Posterior vena cava (tissue), 2 donors: ENCODE data around the gene LYSMD1. TPM values are rescaled to one million over a fixed set of nuclear protein-coding genes. Genes with fewer than 3 reads are reported as not detected.
"Not testable (repeated sequence)": the region's sequence is repeated elsewhere in the genome, so short reads cannot be mapped to it uniquely, and the experiment has no call there.

Source experiments
- DNase-seq: peaks from one replicate; pipeline ENCODE4 v3.0.0-alpha.2; 2020; ENCODE audit warnings: low spot score
- intact Hi-C, 2 donors: fragments of 100-400 bp; cut with DNase I; formaldehyde crosslinking; loops; one replicate each; pipeline versions ENCODE4 v1.14.1 to v1.14.2; 2022 to 2023
- long read RNA-seq, 2 donors: library from polyadenylated mRNA; unstranded; transcript quantifications; one replicate each; pipeline ENCODE4 v2.0.0, GENCODE V29; 2020 to 2021
- total RNA-seq, 2 donors: library from RNA; stranded (reverse); fragmentation: NEBNext Ultra II Directional; extraction: Animal tissue kit (Norgen Biotek cat#: 25700); gene quantifications; one replicate each; pipeline ENCODE4 v1.2.1, GENCODE V29; 2021
- donor health status: DM: yes; HTN: yes; CAD: no.
- donor health status: DM: yes; HTN: yes; CAD: no.

The LYSMD1 gene, protein sequence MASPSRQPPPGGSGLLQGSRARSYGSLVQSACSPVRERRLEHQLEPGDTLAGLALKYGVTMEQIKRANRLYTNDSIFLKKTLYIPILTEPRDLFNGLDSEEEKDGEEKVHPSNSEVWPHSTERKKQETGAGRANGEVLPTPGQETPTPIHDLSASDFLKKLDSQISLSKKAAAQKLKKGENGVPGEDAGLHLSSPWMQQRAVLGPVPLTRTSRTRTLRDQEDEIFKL
- total RNA-seq, result 1 to 10 TPM; 6.6 to 7.0 TPM
- long read RNA-seq, donor 1, partial matches to known transcripts, result 1 of 3 reads
- long read RNA-seq, donor 1, other reads (novel, unspliced or antisense), result 0 of 3 reads
- long read RNA-seq, donor 2, result 0 reads

DNA sequence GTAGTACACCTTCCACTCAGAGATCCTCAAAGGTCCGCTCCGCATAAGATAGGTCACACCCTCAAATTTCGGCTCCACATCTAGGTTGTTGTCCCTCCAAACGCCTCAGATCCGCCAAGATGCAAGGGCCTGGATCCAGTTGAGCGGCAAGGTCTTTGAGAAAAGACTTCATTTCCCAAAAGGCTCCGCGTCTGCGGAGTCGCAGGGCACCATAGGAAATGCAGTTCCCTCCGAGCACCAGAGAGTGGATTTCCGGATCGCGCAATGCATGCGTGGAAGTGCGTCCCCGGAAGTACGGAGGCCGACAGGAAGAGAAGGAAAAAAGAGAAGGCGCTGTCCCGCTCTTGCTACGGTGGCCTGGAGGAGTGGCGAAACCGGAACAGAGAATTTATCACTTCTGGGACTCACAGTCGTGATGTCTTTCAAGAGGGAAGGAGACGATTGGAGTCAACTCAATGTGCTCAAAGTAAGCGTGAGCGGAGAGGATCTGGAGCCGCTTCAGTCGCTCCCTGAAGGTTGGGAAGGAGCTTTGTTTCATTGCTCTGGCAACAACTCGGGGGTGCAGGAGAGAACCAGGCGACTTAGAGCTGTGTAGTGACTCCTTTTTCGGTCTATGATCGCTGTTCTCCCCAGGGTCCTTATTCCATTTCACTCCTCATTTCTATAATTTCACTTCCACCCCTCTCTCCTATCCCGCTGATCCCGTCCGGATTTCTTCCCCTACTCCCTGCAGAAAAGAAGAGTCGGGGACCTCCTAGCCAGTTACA is at the start of gene LYSMD1, which contains the start of gene SCNM1:
Gene LYSMD1, minus strand, starts transcription at position 165 of the 767 bp plus-strand sequence. CDS start 644 bp downstream, outside the sequence.
Gene SCNM1, plus strand, starts transcription at position 407 of the 767 bp plus-strand sequence. Its CDS starts 9 bp downstream, at position 416.
- intact Hi-C loops, result no loop called here

DNA sequence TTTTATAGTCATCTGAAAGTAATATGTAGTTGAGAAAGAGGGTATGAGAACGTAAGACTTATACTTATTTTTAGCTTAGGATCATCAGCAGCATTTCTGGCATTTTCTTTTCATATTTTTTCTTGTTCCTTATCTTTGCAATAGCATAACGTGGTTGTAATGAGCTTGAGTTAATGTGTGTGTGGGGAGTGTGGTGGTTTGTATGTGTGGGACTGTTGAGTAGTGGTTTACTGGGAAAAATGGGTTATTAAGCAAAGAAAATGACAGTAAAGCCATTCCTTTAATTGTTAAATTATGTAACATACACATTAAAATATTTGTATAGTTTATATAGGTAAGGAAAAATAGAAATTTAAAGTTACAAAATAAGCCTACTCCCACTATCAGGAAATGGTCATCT is 47.9 kb upstream of the LYSMD1 start:
- intact Hi-C loops, result loop anchor here in 1 of 2 donors (5.0 kb wide), 1 partner anchor 34 kb away; no protein-coding TSS in a partner anchor

More for the DNA sequence above, at the start of gene LYSMD1, which contains the start of gene SCNM1:
- DNase-seq, result peak; percentile 99

DNA sequence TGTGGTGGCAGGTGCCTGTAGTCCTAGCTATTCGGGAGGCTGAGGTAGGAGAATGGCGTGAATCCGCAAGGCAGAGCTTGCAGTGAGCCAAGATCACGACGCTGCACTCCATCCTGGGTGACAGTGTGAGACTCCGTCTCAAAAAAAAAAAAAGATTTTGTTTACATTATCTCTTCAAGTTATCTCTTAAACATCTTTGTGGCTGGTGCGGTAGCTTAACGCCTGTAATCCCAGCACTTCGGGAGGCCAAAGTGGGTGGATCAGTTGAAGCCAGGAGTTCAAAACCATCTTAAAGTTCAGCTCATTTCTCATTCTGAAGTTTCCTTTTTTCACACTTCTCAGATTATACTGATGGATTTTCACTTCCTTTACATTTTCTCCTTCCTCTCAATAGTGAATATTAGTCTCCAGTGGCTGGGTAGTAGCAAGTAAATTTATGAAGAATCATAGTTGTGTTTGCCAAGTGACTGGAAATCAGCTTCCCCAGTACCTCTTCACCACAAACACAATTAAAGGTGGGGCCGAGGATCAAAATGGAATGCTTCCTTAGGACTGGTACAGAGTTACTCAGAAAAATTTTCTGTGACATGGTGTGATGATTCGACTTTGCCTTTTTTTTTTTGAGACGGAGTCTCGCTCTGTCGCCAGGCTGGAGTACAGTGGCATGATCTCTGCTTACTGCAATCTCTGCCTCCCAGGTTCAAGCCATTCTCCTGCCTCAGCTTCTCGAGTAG is 46.4 kb upstream of the LYSMD1 start:
- intact Hi-C loops, result loop anchor here in 1 of 2 donors (5.0 kb wide), 1 partner anchor 35 kb away; no protein-coding TSS in a partner anchor
- no peak for DNase-seq

More for the DNA sequence above, 47.9 kb upstream of the LYSMD1 start:
- DNase-seq, result no peak

DNA sequence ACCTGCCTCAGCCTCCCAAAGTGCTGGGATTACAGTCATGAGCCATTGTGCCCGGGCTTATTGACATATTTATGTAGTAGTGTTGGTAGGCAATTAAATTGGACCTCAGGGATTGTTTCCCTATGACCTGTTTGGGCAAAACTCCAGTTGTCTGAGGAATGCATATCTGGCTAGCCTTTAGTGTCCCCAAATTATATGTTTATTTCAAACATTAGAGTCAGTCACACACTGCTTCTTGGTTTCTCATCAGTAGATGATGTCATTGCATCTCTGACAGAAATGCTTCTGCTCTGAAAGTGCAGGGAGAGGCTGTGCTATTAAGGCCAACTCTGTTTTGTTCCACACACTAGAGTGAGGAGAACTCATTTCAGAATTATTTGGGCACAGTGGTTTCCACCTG is 45.1 kb upstream of the LYSMD1 start:
- DNase-seq, result no peak
- intact Hi-C loops, result loop anchor here in 1 of 2 donors (5.0 kb wide), 1 partner anchor 36 kb away; no protein-coding TSS in a partner anchor

DNA sequence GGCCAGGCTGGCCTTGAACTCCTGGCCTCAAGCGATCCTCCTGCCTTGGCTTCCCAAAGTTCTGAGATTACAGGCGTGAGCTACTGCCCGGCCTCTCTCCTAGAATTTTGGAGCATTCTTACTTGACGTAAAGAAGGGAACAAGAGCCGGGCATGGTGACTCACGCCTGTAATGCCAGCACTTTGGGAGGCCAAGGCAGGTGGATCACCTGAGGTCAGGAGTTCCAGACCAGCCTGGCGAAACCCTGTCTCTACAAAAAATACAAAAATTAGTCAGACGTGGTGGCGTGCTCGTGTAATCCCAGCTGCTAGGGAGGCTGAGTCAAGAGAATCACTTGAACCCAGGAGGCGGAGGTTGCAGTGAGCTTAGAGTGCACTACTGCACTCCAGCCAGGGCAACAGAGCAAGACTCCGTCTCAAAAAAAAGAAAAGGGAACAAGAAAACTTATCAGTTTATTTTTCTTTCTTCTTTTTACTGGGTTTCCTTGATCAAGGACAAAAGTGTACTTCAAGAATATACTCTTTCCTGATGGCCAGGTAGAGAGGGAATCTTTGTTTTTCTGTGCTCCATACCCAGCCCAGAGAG is 39.8 kb upstream of the LYSMD1 start:
- DNase-seq, intact Hi-C loops: not testable (repeated sequence)

DNA sequence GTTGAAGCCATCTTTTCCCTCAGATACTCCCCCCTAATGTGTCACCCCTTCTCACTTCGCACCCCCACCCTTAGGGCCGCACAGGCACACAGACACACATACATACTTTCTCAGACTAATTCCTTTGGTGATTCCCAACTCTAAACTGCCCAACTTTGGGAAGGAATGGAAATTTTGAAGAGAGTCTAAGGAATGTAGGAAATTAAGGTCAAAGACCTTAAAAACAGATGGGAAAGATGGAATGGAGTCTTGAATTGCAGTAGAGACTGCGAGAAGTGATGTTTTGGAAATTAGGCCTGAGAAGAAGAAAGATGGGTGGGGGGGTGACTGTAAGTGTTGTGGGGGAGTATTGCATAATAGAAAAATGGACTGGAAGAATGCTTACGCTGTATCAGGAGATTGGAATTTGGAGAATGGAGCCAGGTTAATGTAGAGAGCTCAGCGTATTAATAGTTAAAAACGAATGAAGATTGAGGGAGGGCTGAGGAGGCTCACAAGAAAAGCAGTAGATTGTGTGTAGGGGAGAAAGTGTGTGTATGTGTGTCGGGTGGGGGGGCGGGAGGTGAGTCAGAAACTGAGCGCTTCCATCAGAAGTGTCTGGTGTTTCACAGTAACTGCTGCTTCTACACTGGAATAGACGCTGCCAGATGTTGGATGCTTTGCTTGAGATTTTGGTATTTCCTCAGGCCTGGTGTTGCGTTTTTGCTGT is 34.3 kb upstream of the LYSMD1 start:
- no peak for DNase-seq
- intact Hi-C loops, result loop anchor here (5.0 kb wide), 1 partner anchor 52 kb away; the partner anchor contains the start of gene PSMD4 (in 2 of the 2)

DNA sequence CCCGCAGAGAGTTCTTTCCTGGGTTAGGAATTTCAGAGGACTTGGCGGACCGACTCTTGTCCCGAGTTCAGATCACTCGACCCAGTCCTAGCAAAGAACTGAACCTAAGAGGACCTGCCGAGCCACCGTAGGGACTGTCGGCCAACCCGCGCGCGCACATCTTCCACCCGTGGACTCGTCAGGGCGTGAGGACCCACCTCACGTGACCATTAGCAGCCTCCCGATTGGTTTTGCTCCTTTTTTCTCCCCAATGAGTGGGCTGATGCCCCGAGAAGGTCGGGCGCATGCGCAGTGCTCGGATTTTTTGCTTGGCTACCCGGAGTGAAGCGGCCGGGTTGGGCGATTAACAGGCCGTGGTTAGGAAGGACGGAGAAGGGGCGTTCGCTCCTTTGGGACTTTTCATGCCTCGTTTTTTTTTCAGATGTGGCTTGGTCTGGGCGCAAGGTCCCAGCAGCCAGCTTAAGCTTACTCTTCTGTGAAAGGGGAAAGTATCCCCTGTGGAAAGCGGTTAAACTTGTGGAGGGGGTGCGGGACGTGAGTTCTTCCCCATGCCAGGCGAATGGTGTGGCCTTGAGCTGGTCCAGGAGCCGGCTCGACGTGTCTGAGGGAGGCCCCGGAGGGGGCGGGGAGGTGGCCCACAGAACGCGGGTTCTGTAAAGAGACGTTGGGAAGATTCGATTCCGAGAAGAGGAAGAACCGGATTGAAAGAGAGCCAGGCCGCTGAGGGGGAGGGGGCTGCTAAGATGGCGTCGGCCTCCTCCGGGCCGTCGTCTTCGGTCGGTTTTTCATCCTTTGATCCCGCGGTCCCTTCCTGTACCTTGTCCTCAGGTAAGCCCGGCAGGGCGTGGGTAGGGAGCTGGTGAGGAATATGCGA is 32.8 kb upstream of the LYSMD1 start, which contains the start of gene PIP5K1A:
Gene PIP5K1A, plus strand, starts transcription at position 299 of the 874 bp plus-strand sequence. Its CDS starts 445 bp downstream, at position 744.
- intact Hi-C loops, result loop anchor here (5.0 kb wide), 1 partner anchor 54 kb away; the partner anchor contains the start of gene PSMD4 (in 2 of the 2)
- peak; percentile 100 for DNase-seq

DNA sequence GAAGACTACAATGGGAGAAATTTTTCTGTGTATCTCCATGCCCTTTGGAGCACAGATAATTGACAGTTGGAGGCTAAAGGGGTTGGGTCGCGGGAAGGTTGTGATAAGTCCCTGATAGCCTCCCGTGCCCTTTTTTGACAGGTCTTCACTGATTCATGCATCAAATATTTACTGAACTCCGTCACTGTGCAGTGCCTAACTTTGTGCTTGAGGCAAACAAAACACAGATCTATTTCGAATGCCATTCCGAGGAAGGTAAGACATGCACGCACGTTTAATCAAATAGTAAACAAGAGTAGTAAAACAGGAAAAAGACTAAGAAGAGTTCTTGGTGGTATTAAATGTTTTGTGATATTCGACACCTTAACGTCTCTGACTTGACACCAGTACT is 32.2 kb upstream of the LYSMD1 start:
- intact Hi-C loops, result loop anchor here (5.0 kb wide), 1 partner anchor 54 kb away; the partner anchor contains the start of gene PSMD4 (in 2 of the 2)
- no peak for DNase-seq

DNA sequence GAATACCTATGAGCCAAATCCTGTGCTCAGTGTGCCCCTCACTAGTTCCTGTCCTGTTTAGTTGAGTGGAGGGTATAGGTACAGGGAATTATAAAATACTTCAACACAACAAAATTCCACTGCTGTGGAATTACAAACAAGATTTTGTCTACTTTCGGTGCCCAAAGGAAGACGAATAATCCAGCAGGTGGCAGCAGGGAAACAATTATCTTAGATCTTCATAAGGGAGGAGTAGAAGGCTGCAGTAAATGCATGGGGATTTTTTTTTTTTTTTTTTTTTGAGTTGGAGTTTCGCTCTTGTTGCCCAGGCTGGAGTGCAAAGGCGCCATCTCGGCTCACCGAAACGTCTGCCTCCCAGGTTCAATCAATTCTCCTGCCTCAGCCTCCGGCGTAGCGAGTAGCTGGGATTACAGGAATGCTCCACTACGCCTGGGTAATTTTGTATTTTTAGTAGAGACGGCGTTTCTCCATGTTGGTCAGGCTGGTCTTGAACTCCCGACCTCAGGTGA is 30.6 kb upstream of the LYSMD1 start:
- intact Hi-C loops, result loop anchor here (5.0 kb wide), 1 partner anchor 56 kb away; the partner anchor contains the start of gene PSMD4 (in 2 of the 2)
- no peak for DNase-seq

DNA sequence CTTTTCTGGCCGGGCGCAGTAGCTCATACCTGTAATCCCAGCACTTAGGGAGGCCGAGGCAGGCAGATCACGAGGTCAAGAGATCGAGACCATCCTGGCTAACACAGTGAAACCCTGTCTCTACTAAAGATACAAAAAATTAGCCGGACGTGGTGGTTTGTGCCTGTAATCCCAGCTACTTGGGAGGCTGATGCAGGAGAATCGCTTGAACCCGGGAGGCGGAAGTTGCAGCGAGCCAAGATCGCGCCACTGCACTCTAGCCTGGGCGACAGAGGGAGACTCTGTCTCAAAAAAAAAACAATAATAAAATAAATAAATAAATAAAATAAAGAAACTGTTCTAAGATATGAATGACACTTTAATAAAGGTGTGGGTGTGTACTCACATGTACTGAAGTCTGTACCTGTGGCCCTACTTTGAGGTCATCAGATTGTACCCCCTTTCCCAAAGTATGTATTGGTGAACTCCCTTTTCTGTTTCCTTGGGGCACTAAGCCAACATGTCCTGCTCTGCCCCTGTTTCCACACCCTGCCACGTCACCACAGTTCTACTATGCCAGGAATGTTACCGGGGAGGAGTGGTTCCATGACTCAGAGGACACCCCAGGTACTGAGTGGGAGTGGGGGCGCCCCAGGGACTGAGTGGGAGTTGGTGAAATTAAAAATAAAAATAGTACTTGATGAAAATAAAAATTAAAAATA is 29.3 kb upstream of the LYSMD1 start:
- not testable (repeated sequence) for DNase-seq
- intact Hi-C loops, result loop anchor here (5.0 kb wide), 1 partner anchor 57 kb away; the partner anchor contains the start of gene PSMD4 (in 2 of the 2)

DNA sequence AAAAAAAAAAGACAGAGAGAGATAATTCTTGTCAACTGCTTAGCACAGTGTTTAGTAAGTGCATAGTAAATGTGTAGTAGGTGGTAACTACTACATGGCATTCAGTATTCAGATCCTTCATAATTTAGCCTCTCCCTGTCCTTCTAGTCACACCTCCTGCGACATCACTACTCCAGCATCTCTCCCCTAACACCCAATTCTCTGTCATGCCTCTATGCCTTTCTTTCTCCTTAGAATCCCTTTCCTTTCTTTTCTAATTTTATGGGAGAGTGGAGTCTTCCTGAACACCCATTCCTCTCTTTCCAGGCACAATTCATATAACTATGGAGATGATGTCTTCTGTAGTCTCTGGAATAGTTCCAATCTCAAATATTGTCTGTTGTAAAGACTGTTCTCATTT is 28.2 kb upstream of the LYSMD1 start:
- intact Hi-C loops, result no loop called here
- DNase-seq, result no peak

DNA sequence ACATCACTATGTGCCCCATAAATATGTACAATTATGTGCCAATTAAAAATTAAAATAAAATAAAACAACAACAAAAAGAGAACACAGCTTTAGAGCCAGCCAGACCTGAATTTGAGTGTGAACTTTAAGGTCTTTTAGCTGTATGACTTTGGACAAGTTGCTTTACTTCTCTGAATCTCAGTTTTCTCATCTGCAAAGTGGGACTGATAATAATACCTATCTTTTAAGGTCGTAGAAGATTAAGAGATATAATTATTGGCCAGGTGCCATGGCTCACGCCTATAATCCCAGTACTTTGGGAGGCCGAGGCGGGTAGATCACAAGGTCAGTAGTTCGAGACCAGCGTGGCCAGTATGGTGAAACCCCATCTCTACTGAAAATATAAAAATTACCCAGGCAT is 27.6 kb upstream of the LYSMD1 start:
- no peak for DNase-seq
- intact Hi-C loops, result no loop called here

DNA sequence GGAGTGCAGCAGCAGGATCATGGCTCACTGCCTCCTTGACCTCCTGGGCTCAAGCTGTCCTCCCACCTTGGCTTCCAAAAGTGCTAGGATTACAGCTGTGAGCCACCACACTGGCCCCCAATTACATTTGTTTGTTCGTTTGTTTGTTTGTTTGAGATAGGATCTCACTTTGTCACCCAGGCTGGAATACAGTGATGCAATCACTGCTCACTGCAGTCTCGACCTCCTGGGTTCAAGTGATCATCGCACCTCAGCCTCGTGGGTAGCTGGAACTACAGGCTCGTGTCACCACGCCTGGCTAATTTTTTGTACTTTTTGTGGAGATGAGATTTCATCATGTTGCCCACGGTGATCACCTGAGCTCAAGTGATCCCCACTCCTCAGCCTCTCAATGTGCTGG is 26.3 kb upstream of the LYSMD1 start:
- no peak for DNase-seq

DNA sequence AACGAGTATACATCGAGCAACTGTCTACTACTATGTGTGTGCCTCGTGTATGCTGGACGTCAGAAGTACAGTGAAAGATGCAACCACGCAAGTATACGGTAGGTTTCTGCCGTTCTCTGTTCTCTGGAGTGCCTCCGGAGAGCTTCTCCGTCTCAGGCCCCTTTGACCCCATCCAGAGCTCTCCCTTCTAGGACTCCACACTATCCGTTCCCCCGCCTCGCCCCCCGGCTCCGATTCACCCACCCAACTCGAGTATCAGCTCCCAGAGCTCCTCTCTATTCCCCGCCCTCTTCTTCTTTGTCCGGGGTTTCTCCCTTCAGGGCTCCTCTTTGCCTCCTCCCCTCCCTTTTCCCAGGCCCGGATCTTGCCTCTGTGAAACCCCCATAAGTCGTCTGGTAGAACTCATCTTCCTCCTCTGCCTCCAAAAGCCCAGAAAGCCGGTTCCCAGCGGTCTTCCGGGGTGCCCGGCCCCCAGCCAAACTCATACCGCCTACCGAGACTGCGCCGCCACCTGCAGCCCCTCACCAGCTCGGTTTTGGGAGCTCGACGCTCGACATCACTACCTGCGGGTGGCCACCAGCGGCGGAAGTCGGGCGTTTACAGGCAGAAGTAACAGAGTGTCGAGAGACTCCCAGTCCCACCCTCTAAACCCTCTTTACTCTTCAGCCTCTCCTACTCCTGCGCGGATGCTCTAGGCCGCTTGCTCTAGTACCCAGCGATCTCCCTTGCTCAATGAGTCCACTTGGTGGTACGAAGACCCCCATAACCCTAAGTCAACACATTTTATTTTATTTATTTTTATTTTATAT is 24.1 kb upstream of the LYSMD1 start, which contains the start of gene VPS72:
Gene VPS72, minus strand, starts transcription at position 561 of the 809 bp plus-strand sequence. Its CDS starts 76 bp downstream, at position 485.
- DNase-seq, result peak; percentile 95
- intact Hi-C loops, result no loop called here

More for the DNA sequence above, 26.3 kb upstream of the LYSMD1 start:
- intact Hi-C loops, result no loop called here

DNA sequence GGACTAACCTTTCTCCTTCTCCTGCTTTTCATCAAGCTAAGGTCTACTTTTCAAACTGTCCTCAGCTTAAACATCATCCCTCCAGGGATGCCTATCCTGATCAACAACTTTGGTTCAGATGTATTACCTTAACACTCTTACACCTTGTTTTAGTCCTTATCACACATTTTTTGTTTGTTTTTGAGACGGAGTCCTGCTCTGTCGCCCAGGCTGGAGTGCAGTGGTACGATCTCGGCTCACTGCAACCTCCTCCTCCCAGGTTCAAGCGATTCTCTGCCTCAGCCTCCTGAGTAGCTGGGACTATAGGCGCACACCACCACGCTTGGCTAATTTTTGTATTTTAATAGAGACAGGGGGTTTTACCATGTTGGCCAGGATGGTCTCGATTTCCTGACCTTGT is 23.0 kb upstream of the LYSMD1 start:
- DNase-seq, intact Hi-C loops: not testable (repeated sequence)
